ENCODE measurements around the gene CCDC106. TPM values are rescaled to one million over a fixed set of nuclear protein-coding genes. Genes with fewer than 3 reads are reported as not detected.

The CCDC106 gene
- polyA plus RNA-seq, 1 donor (not counting 4 experiments of a cell fraction or from before 2014, with no cell fraction given), result 3.1 TPM

DNA sequence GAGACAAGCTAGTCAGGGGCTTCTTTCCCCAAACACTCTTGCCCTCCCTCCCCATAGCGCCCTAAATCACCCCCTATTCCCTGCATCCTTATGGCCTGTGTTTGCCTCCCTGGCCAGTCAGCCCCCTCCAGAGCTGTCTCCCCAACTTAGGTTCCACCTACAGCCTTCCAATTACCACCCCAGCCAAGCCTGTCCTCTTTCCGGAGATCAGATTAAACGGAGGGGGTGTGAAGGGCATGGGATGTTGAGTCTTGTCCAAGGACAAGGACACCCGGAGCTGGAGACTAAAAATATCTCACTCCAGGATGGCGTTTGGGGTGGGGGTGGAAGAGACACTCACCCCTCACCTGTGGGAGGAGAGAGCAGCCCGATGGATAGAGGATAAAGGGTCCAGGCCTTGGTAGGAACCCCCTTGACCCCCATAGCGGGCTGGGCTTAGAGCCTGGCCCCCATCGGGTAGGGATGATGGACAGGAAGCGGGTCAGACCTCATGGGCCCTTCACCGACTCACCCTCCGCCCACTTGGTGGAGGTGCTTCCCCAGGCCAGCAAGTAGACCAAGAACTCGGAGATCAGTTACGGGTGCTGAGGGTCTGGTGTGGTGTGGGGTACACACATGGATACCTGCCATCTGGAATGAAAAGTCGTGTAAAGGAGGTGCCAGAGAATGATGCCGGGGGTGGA is 36.6 kb upstream of the CCDC106 start:
- TF ChIP-seq, protein P1, sequence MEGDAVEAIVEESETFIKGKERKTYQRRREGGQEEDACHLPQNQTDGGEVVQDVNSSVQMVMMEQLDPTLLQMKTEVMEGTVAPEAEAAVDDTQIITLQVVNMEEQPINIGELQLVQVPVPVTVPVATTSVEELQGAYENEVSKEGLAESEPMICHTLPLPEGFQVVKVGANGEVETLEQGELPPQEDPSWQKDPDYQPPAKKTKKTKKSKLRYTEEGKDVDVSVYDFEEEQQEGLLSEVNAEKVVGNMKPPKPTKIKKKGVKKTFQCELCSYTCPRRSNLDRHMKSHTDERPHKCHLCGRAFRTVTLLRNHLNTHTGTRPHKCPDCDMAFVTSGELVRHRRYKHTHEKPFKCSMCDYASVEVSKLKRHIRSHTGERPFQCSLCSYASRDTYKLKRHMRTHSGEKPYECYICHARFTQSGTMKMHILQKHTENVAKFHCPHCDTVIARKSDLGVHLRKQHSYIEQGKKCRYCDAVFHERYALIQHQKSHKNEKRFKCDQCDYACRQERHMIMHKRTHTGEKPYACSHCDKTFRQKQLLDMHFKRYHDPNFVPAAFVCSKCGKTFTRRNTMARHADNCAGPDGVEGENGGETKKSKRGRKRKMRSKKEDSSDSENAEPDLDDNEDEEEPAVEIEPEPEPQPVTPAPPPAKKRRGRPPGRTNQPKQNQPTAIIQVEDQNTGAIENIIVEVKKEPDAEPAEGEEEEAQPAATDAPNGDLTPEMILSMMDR (optimal IDR thresholded peaks at IDR 0.05 in 1 of 3, IDR thresholded peaks at IDR 0.05 in 1 of 3, conservative IDR thresholded peaks at IDR 0.05 in 1 of 3; ENCODE audit: extremely low read depth in 1 of 3, insufficient read depth in 2 of 3, low read length in 3 of 3), result no peak
- no peak for TF ChIP-seq EZH2 (IDR thresholded peaks at IDR 0.05; ENCODE audit: low read length)
- H3K9ac ChIP-seq (ENCODE audit: control insufficient read depth, extremely low read depth, insufficient read depth, low read length), result no peak overlapping the region
- peaks cover 6% of the 10 kb centered on the region for H3K4me1 ChIP-seq (ENCODE audit: control insufficient read depth, extremely low read depth, insufficient read depth, low read length)
- H3K4me2 ChIP-seq (ENCODE audit: control insufficient read depth, extremely low read depth, insufficient read depth, low read depth, low read length), result no peak overlapping the region
- no peak overlapping the region for H2AFZ ChIP-seq (ENCODE audit: control insufficient read depth, low read length)
- FAIRE-seq, result no peak
- DNase-seq (ENCODE audit: low read depth, low spot score), result no peak
- no peak overlapping the region for H3K4me3 ChIP-seq (ENCODE audit: control insufficient read depth in 2 of 3, extremely low read depth in 1 of 3, insufficient read depth in 2 of 3, low read depth in 1 of 3, low read length in 3 of 3)
- dilution Hi-C loops (cut with MboI; ENCODE audit: extremely low pct_ligation_motif_present, low sequenced_read_pairs), result no loop called here
- no peaks in the 10 kb centered on the region for H4K20me1 ChIP-seq (ENCODE audit: control insufficient read depth, extremely low read depth, insufficient read depth, low read length)
- H3K79me2 ChIP-seq (ENCODE audit: control insufficient read depth, insufficient read depth, low read length), result peaks cover 54% of the 10 kb centered on the region
- H3K27ac ChIP-seq (ENCODE audit: control insufficient read depth, insufficient read depth, low read length), result no peak overlapping the region
- H3K9me3 ChIP-seq (ENCODE audit: control insufficient read depth, low read depth, low read length), result no peaks in the 10 kb centered on the region
- H3K27me3 ChIP-seq (ENCODE audit: control insufficient read depth, extremely low read depth, insufficient read depth, low read length), result no peaks in the 10 kb centered on the region
- H3K9me1 ChIP-seq (ENCODE audit: control insufficient read depth, extremely low read depth, insufficient read depth, low read length), result no peaks in the 10 kb centered on the region
- H3K36me3 ChIP-seq (ENCODE audit: control insufficient read depth in 2 of 2, extremely low read depth in 1 of 2, insufficient read depth in 2 of 2, low read length in 2 of 2), result peaks cover 11 to 17% of the 10 kb centered on the region in 2 experiments

DNA sequence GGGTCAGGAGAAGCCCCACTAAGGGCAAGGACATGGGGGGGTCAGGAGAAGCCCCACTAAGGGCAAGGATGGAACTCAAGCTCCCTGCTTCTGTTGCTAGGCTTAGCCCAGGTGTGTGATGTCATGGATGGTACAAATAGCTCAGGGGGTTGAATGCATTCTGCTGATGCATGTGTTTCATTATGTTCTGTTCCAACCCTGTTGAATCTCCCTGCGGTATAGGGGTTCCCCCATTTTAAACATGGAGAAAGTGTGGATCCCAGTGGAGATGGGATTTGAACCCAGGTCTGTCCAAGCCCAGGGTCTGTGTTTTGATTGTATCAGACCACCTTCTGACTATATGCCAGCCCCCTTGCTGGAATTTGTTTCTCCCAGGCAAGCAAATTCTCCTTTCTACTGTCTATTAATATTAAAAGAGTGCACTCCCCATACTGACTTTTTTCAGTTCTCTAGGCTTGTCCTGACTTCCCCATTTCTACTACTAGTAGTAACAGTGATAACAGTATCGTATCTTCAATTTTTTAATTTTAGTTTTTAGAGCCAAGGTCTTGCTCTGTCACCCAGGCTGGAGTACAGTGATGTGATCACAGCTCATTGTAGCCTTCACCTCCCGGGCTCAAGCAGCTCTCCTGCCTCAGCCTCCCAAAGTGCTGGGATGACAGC is 35.9 kb upstream of the CCDC106 start:
- Histone ChIP-seq H2AFZ (ENCODE audit: control insufficient read depth, low read length) (no peak overlapping the region), H3K9me3 (ENCODE audit: control insufficient read depth, low read depth, low read length) (no peaks in the 10 kb centered on the region), H3K4me2 (ENCODE audit: control insufficient read depth, extremely low read depth, insufficient read depth, low read depth, low read length) (no peak overlapping the region), H3K79me2 (ENCODE audit: control insufficient read depth, insufficient read depth, low read length) (peaks cover 47% of the 10 kb centered on the region), H3K4me1 (ENCODE audit: control insufficient read depth, extremely low read depth, insufficient read depth, low read length) (no peaks in the 10 kb centered on the region), H4K20me1 (ENCODE audit: control insufficient read depth, extremely low read depth, insufficient read depth, low read length) (no peaks in the 10 kb centered on the region), H3K27me3 (ENCODE audit: control insufficient read depth, extremely low read depth, insufficient read depth, low read length) (no peaks in the 10 kb centered on the region), H3K27ac (ENCODE audit: control insufficient read depth, insufficient read depth, low read length) (no peak overlapping the region), H3K9ac (ENCODE audit: control insufficient read depth, extremely low read depth, insufficient read depth, low read length) (no peak overlapping the region), H3K36me3 (ENCODE audit: control insufficient read depth in 2 of 2, extremely low read depth in 1 of 2, insufficient read depth in 2 of 2, low read length in 2 of 2) (peaks cover 5 to 16% of the 10 kb centered on the region in 2 experiments), H3K4me3 (ENCODE audit: control insufficient read depth in 2 of 3, extremely low read depth in 1 of 3, insufficient read depth in 2 of 3, low read depth in 1 of 3, low read length in 3 of 3) (no peak overlapping the region), H3K9me1 (ENCODE audit: control insufficient read depth, extremely low read depth, insufficient read depth, low read length) (no peaks in the 10 kb centered on the region)
- DNase-seq (ENCODE audit: low read depth, low spot score) (no peak), FAIRE-seq (no peak)
- TF ChIP-seq, protein P1 (optimal IDR thresholded peaks at IDR 0.05 in 1 of 3, IDR thresholded peaks at IDR 0.05 in 1 of 3, conservative IDR thresholded peaks at IDR 0.05 in 1 of 3; ENCODE audit: extremely low read depth in 1 of 3, insufficient read depth in 2 of 3, low read length in 3 of 3), result no peak
- no peak for TF ChIP-seq EZH2 (IDR thresholded peaks at IDR 0.05; ENCODE audit: low read length)
- dilution Hi-C loops (cut with MboI; ENCODE audit: extremely low pct_ligation_motif_present, low sequenced_read_pairs), result no loop called here

All from keratinocyte (primary cell).